Panc1 (cell line): ENCODE data around the gene MAML1. TPM values are rescaled to one million over a fixed set of nuclear protein-coding genes. Genes with fewer than 3 reads are reported as not detected.

ENCODE experiments used
- ATAC-seq: fragments of 200-7000 bp; cut with Tn5 transposase; 2 replicates; pipeline ENCODE4 v1.9.1; 2020; ENCODE audit warnings: mild to moderate bottlenecking, moderate library complexity
- BruUV-seq: library from RNA; stranded (reverse); fragments of 400-500 nt; replicated peaks from 2 replicates; lab custom pipeline; 2021; lab: Mats Ljungman, UMichigan
- CTCF ChIA-PET: fragments of 300-600 bp; sonication (Branson Sonifier 250); formaldehyde crosslinking; loops from one replicate; lab custom pipeline; 2022; ENCODE audit warnings: antibody characterized with exemption; lab: Charles Lee
- POLR2A ChIA-PET: fragments of 300-600 bp; sonication (Branson Sonifier 250); formaldehyde crosslinking; loops from one replicate; lab custom pipeline; 2022; ENCODE audit warnings: antibody characterized with exemption; lab: Charles Lee
- DNase-seq: peaks from one replicate; pipeline ENCODE4 v3.0.0-alpha.2; 2010; ENCODE audit warnings: low read depth, low spot score
- H3K27ac ChIP-seq: 2 replicates; pipeline ENCODE4 v1.5.1; 2011; ENCODE audit warnings: mild to moderate bottlenecking, low read length, inconsistent platforms
- H3K27me3 ChIP-seq: fragments of 200-500 bp; sonication (Bioruptor generic); 2 replicates; pipeline ENCODE4 v1.6.0; 2014; ENCODE audit warnings: low read length, inconsistent platforms; ENCODE audit not compliant: control insufficient read depth, insufficient read depth
- H3K36me3 ChIP-seq: fragments of 200-500 bp; sonication (Bioruptor generic); 2 replicates; pipeline ENCODE4 v1.5.1; 2014; ENCODE audit warnings: inconsistent platforms, mild to moderate bottlenecking, low read length, moderate library complexity; ENCODE audit not compliant: control insufficient read depth, insufficient read depth
- H3K4me1 ChIP-seq: 2 replicates; pipeline ENCODE4 v1.5.1; 2011; ENCODE audit warnings: inconsistent platforms, mild to moderate bottlenecking, low read length, moderate library complexity; ENCODE audit not compliant: control insufficient read depth, insufficient read depth
- H3K4me3 ChIP-seq, 2 experiments: 2 replicates each; pipeline ENCODE4 v1.5.1; 2011 to 2012; ENCODE audit warnings: low read depth in 2 of 2, low read length in 2 of 2, mild to moderate bottlenecking in 2 of 2, inconsistent platforms in 1 of 2, moderate library complexity in 1 of 2
- H3K9me3 ChIP-seq: fragments of 200-500 bp; sonication (Bioruptor generic); 2 replicates; pipeline ENCODE4 v1.5.1; 2014; ENCODE audit warnings: low read depth, mild to moderate bottlenecking, inconsistent platforms, low read length, moderate library complexity; ENCODE audit not compliant: control insufficient read depth, insufficient read depth
- CTCF ChIP-seq: fragments of 450-650 bp; IDR thresholded peaks from 2 replicates; pipeline ENCODE4 v1.5.1; 2017; ENCODE audit warnings: mild to moderate bottlenecking
- POLR2AphosphoS5 ChIP-seq: IDR thresholded peaks from 2 replicates; pipeline ENCODE4 v1.6.1; 2012; ENCODE audit warnings: mild to moderate bottlenecking, low read depth, low read length, moderate library complexity
- REST ChIP-seq, 2 experiments: IDR thresholded peaks; 2 replicates each; pipeline ENCODE4 v1.6.1; 2011 to 2012; ENCODE audit warnings: low read depth in 2 of 2, control low read depth in 1 of 2, low read length in 1 of 2, mild to moderate bottlenecking in 1 of 2, moderate library complexity in 1 of 2; ENCODE audit not compliant: insufficient read depth in 1 of 2
- SIN3A ChIP-seq: IDR thresholded peaks from 2 replicates; pipeline ENCODE4 v1.6.1; 2012; ENCODE audit warnings: low read depth, mild to moderate bottlenecking, low read length, moderate library complexity, borderline replicate concordance; ENCODE audit not compliant: insufficient read depth
- TCF7L2 ChIP-seq: IDR thresholded peaks from 2 replicates; pipeline ENCODE4 v1.6.1; 2011; ENCODE audit warnings: mild to moderate bottlenecking, low read depth, low read length, inconsistent platforms
- in situ Hi-C: cut with HindIII; loops from 2 replicates; pipeline ENCODE4 v1.10.0; 2016; ENCODE audit warnings: low sequenced_read_pairs, low pct_unique_long_range_greater_than_20kb
- intact Hi-C: fragments of 100-400 bp; cut with micrococcal nuclease; formaldehyde crosslinking; loops from one replicate; pipeline ENCODE4 v1.10.0; 2022; ENCODE audit not compliant: unreplicated experiment
- total RNA-seq: library from RNA; stranded (reverse); gene quantifications from one replicate; pipeline ENCODE4 v1.2.1, GENCODE V29; 2021; ENCODE audit not compliant: unreplicated experiment

The MAML1 gene
- total RNA-seq, 1 experiment from 2014 or later: 31.3 TPM

- ChIA-PET CTCF (interaction anchor here (0.6 kb wide), 1 partner anchor 34 kb away, joined by 4 read pairs; no protein-coding TSS in a partner anchor), POLR2A (no interaction called here)
- H3K4me1 ChIP-seq: peaks cover 22% of the 10 kb centered on the region
Observed at GRCh38 chr5:179798144-179798770, 65.6 kb downstream of the MAML1 start.

More at GRCh38 chr5:179798144-179798770, 65.6 kb downstream of the MAML1 start:
- H3K27me3 ChIP-seq: no peaks in the 10 kb centered on the region
- in situ Hi-C loops: no loop called here
- BruUV-seq: no TSS peak
- H3K36me3 ChIP-seq: peaks cover 4% of the 10 kb centered on the region
- DNase-seq: no peak
- no peak for ATAC-seq
- no peak overlapping the region for H3K27ac ChIP-seq
- intact Hi-C loops: no loop called here
- no peak overlapping the region for H3K4me3 ChIP-seq
- no peak for TF ChIP-seq POLR2AphosphoS5
- no peak for TF ChIP-seq CTCF
- no peak for TF ChIP-seq REST (IDR thresholded peaks at IDR 0.05; ENCODE audit: insufficient read depth in 1 of 2, low read depth in 2 of 2, low read length in 1 of 2)
- TF ChIP-seq TCF7L2: no peak
- no peak for TF ChIP-seq SIN3A
- H3K9me3 ChIP-seq: no peaks in the 10 kb centered on the region
